ENCODE results near the gene SPAG16.

- TF ChIP-seq CTCF (IDR thresholded peaks at IDR 0.05) = no peak
- TF ChIP-seq POLR2A (IDR thresholded peaks at IDR 0.05) = no peak
These were observed 1167.4 kb downstream of the SPAG16 start for GRCh38 chr2:214451516-214452275.

Measured in tibial nerve (tissue), 3 donors.